ENCODE data around the gene SLC44A3.

GRCh38 chr1:94821636-94822305, 1.6 kb downstream of the SLC44A3 start:
- TF ChIP-seq, protein P1, sequence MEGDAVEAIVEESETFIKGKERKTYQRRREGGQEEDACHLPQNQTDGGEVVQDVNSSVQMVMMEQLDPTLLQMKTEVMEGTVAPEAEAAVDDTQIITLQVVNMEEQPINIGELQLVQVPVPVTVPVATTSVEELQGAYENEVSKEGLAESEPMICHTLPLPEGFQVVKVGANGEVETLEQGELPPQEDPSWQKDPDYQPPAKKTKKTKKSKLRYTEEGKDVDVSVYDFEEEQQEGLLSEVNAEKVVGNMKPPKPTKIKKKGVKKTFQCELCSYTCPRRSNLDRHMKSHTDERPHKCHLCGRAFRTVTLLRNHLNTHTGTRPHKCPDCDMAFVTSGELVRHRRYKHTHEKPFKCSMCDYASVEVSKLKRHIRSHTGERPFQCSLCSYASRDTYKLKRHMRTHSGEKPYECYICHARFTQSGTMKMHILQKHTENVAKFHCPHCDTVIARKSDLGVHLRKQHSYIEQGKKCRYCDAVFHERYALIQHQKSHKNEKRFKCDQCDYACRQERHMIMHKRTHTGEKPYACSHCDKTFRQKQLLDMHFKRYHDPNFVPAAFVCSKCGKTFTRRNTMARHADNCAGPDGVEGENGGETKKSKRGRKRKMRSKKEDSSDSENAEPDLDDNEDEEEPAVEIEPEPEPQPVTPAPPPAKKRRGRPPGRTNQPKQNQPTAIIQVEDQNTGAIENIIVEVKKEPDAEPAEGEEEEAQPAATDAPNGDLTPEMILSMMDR (IDR thresholded peaks at IDR 0.05): no peak
- TF ChIP-seq POLR2A (IDR thresholded peaks at IDR 0.05): no peak

Measured in upper lobe of left lung (tissue), 4 donors.